Keratinocyte (primary cell): ENCODE results near the gene CPA4. TPM values are rescaled to one million over a fixed set of nuclear protein-coding genes. Genes with fewer than 3 reads are reported as not detected.

ENCODE experiments used
- DNase-seq: peaks from one replicate; pipeline ENCODE4 v3.0.0-alpha.2; 2011; ENCODE audit warnings: low read depth, missing footprints, low spot score
- FAIRE-seq: peaks from 2 replicates; lab custom pipeline; 2011; peaks lifted over from hg19 to GRCh38; lab: Jason Lieb, UNC
- H2AFZ ChIP-seq: 2 replicates; pipeline ENCODE4 v1.6.0; 2012; ENCODE audit warnings: low read length, control low read depth, inconsistent platforms; ENCODE audit not compliant: control insufficient read depth
- H3K27ac ChIP-seq: 2 replicates; pipeline ENCODE4 v1.5.1; 2011; ENCODE audit warnings: low read length; ENCODE audit not compliant: control insufficient read depth, insufficient read depth
- H3K27me3 ChIP-seq: 3 replicates; pipeline ENCODE4 v1.6.0; 2011; ENCODE audit warnings: low read length; ENCODE audit not compliant: control insufficient read depth, insufficient read depth; ENCODE audit errors: extremely low read depth
- H3K36me3 ChIP-seq, 2 experiments: 2 replicates in 1 of 2; 3 replicates in 1 of 2; pipeline ENCODE4 v1.5.1; 2011; ENCODE audit warnings: low read length in 2 of 2, mild to moderate bottlenecking in 1 of 2; ENCODE audit not compliant: control insufficient read depth in 2 of 2, insufficient read depth in 2 of 2; ENCODE audit errors: extremely low read depth in 1 of 2
- H3K4me1 ChIP-seq: 3 replicates; pipeline ENCODE4 v1.5.1; 2011; ENCODE audit warnings: low read length; ENCODE audit not compliant: control insufficient read depth, insufficient read depth; ENCODE audit errors: extremely low read depth
- H3K4me2 ChIP-seq: 3 replicates; pipeline ENCODE4 v1.6.0; 2011; ENCODE audit warnings: low read depth, low read length; ENCODE audit not compliant: control insufficient read depth, insufficient read depth; ENCODE audit errors: extremely low read depth
- H3K4me3 ChIP-seq, 3 experiments: fragments of 200-600 bp in 1 of 3; sonication (generic) in 1 of 3; 2 replicates in 2 of 3; 3 replicates in 1 of 3; pipeline ENCODE4 v1.5.1; 2011 to 2016; ENCODE audit warnings: low read length in 3 of 3, mild to moderate bottlenecking in 3 of 3, control low read depth in 2 of 3, inconsistent platforms in 1 of 3, low read depth in 1 of 3, mixed read lengths in 1 of 3, mixed run types in 1 of 3, moderate library complexity in 1 of 3; ENCODE audit not compliant: control insufficient read depth in 2 of 3, insufficient read depth in 2 of 3; ENCODE audit errors: extremely low read depth in 1 of 3
- H3K79me2 ChIP-seq: 2 replicates; pipeline ENCODE4 v1.6.0; 2012; ENCODE audit warnings: low read length; ENCODE audit not compliant: control insufficient read depth, insufficient read depth
- H3K9ac ChIP-seq: 3 replicates; pipeline ENCODE4 v1.6.0; 2011; ENCODE audit warnings: low read length; ENCODE audit not compliant: control insufficient read depth, insufficient read depth; ENCODE audit errors: extremely low read depth
- H3K9me1 ChIP-seq: 3 replicates; pipeline ENCODE4 v1.6.0; 2011; ENCODE audit warnings: low read length; ENCODE audit not compliant: control insufficient read depth, insufficient read depth; ENCODE audit errors: extremely low read depth
- H3K9me3 ChIP-seq: 2 replicates; pipeline ENCODE4 v1.5.1; 2012; ENCODE audit warnings: low read depth, low read length; ENCODE audit not compliant: control insufficient read depth
- H4K20me1 ChIP-seq: 3 replicates; pipeline ENCODE4 v1.6.0; 2011; ENCODE audit warnings: low read length; ENCODE audit not compliant: control insufficient read depth, insufficient read depth; ENCODE audit errors: extremely low read depth
- CTCF ChIP-seq, 3 experiments: IDR thresholded peaks in 1 of 3; conservative IDR thresholded peaks in 1 of 3; optimal IDR thresholded peaks in 1 of 3; 2 replicates in 2 of 3; 3 replicates in 1 of 3; pipeline versions ENCODE3 to v1.5.1; 2011; ENCODE audit warnings: low read length in 3 of 3, mild to moderate bottlenecking in 3 of 3, moderate library complexity in 2 of 3, control low read depth in 1 of 3, inconsistent platforms in 1 of 3; ENCODE audit not compliant: insufficient read depth in 2 of 3; ENCODE audit errors: extremely low read depth in 1 of 3
- EZH2 ChIP-seq: IDR thresholded peaks from one replicate; pipeline ENCODE4 v1.6.1; 2012; ENCODE audit warnings: inconsistent platforms, mild to moderate bottlenecking, low read length, moderate library complexity
- dilution Hi-C: fragments of 300-500 bp; cut with MboI; formaldehyde crosslinking; loops from one replicate; pipeline ENCODE4 v1.7.0; 2020; ENCODE audit warnings: low sequenced_read_pairs; ENCODE audit not compliant: extremely low pct_ligation_motif_present
- polyA plus RNA-seq, 5 experiments: library from polyadenylated mRNA; depleted of rRNA in 3 of 5; stranded (reverse) in 3 of 5; stranded (forward) in 1 of 5; unstranded in 1 of 5; fragments of >200 nt; gene quantifications; 1 replicate in 1 of 5; 2 replicates in 3 of 5; 3 replicates in 1 of 5; pipeline versions ENCODE4 v1.2.1 to v1.2.3, GENCODE V29; 2011 to 2012; ENCODE audit warnings: missing spikeins in 2 of 5, low read depth in 1 of 5, low replicate concordance in 1 of 5

Gene CPA4
- polyA plus RNA-seq, 1 donor (not counting 4 experiments of a cell fraction or from before 2014, with no cell fraction given) = 248 TPM

GRCh38 chr7:130304878-130305277, 11.9 kb downstream of the CPA4 start:
- no peaks in the 10 kb centered on the region for H3K79me2 ChIP-seq
- no peaks in the 10 kb centered on the region for H3K9me3 ChIP-seq
- H3K9me1 ChIP-seq = no peaks in the 10 kb centered on the region
- H3K4me3 ChIP-seq = no peak overlapping the region
- H3K9ac ChIP-seq = no peak overlapping the region
- H2AFZ ChIP-seq = no peak overlapping the region
- H3K27me3 ChIP-seq = no peaks in the 10 kb centered on the region
- no peak for DNase-seq
- FAIRE-seq = no peak
- peaks cover 34 to 43% of the 10 kb centered on the region in 2 experiments for H3K36me3 ChIP-seq
- H4K20me1 ChIP-seq = no peaks in the 10 kb centered on the region
- dilution Hi-C loops = no loop called here
- no peak overlapping the region for H3K4me2 ChIP-seq
- H3K4me1 ChIP-seq = no peaks in the 10 kb centered on the region
- H3K27ac ChIP-seq = no peak overlapping the region
- no peak for TF ChIP-seq CTCF (optimal IDR thresholded peaks at IDR 0.05 in 1 of 3, IDR thresholded peaks at IDR 0.05 in 1 of 3, conservative IDR thresholded peaks at IDR 0.05 in 1 of 3; ENCODE audit: extremely low read depth in 1 of 3, insufficient read depth in 2 of 3, low read length in 3 of 3)
- TF ChIP-seq EZH2 = no peak

GRCh38 chr7:130305433-130306042, 12.6 kb downstream of the CPA4 start:
- no peaks in the 10 kb centered on the region for H4K20me1 ChIP-seq
- no peaks in the 10 kb centered on the region for H3K9me1 ChIP-seq
- H3K9ac ChIP-seq = no peak overlapping the region
- no peak overlapping the region for H3K27ac ChIP-seq
- no peaks in the 10 kb centered on the region for H3K9me3 ChIP-seq
- FAIRE-seq (no peak), DNase-seq (no peak)
- dilution Hi-C loops = no loop called here
- H3K4me3 ChIP-seq = no peak overlapping the region
- no peak overlapping the region for H3K4me2 ChIP-seq
- TF ChIP-seq EZH2 = no peak
- TF ChIP-seq CTCF (optimal IDR thresholded peaks at IDR 0.05 in 1 of 3, IDR thresholded peaks at IDR 0.05 in 1 of 3, conservative IDR thresholded peaks at IDR 0.05 in 1 of 3; ENCODE audit: extremely low read depth in 1 of 3, insufficient read depth in 2 of 3, low read length in 3 of 3) = no peak
- H3K4me1 ChIP-seq = no peaks in the 10 kb centered on the region
- no peak overlapping the region for H2AFZ ChIP-seq
- peaks cover 34 to 43% of the 10 kb centered on the region in 2 experiments for H3K36me3 ChIP-seq
- H3K27me3 ChIP-seq = no peaks in the 10 kb centered on the region
- H3K79me2 ChIP-seq = no peaks in the 10 kb centered on the region
